Kidney (tissue), 14 donors: ENCODE measurements around the gene ADCK1. TPM values are rescaled to one million over a fixed set of nuclear protein-coding genes. Genes with fewer than 3 reads are reported as not detected.
A peak's percentile ranks its signal among the peaks of the same experiment; 100 is the strongest.

Source experiments
- DNase-seq, 5 donors: peaks; one replicate each; pipeline ENCODE4 v3.0.0-alpha.2; 2013 to 2020
- FAIRE-seq: peaks from 2 replicates; lab custom pipeline; 2012; peaks lifted over from hg19 to GRCh38; lab: Jason Lieb, UNC
- H3K27ac ChIP-seq, 2 donors: one replicate each; pipeline ENCODE4 v1.7.0; 2013; ENCODE audit warnings: low read depth in 2 of 2, low read length in 2 of 2, inconsistent platforms in 1 of 2
- H3K27me3 ChIP-seq: one replicate; pipeline ENCODE4 v1.7.1; 2013; ENCODE audit warnings: low read length, inconsistent platforms; ENCODE audit not compliant: control insufficient read depth, insufficient read depth
- H3K36me3 ChIP-seq, 3 donors: one replicate each; pipeline versions ENCODE4 v1.7.0 to v1.7.1; 2013; ENCODE audit warnings: low read length in 3 of 3, control low read depth in 1 of 3, inconsistent platforms in 1 of 3; ENCODE audit not compliant: insufficient read depth in 3 of 3, control insufficient read depth in 2 of 3
- H3K4me1 ChIP-seq, 3 donors: one replicate each; pipeline versions ENCODE4 v1.7.0 to v1.7.1; 2013; ENCODE audit warnings: low read length in 3 of 3, inconsistent platforms in 1 of 3, low read depth in 1 of 3; ENCODE audit not compliant: control insufficient read depth in 2 of 3, insufficient read depth in 2 of 3
- H3K4me3 ChIP-seq, 3 donors: one replicate each; pipeline versions ENCODE4 v1.7.0 to v1.8.1; 2013; ENCODE audit warnings: low read length in 3 of 3, control low read depth in 1 of 3, inconsistent platforms in 1 of 3
- H3K9ac ChIP-seq, 3 donors: one replicate each; pipeline versions ENCODE4 v1.7.0 to v1.7.1; 2013; ENCODE audit warnings: low read length in 3 of 3, control low read depth in 1 of 3, inconsistent platforms in 1 of 3
- H3K9me3 ChIP-seq, 3 donors: one replicate each; pipeline versions ENCODE4 v1.7.0 to v1.7.1; 2013; ENCODE audit warnings: low read length in 3 of 3, control low read depth in 1 of 3, inconsistent platforms in 1 of 3; ENCODE audit not compliant: control insufficient read depth in 2 of 3, insufficient read depth in 1 of 3
- intact Hi-C: fragments of 100-400 bp; cut with DNase I; formaldehyde crosslinking; loops from one replicate; pipeline ENCODE4 v1.11.1; 2022
- polyA plus RNA-seq: library from polyadenylated mRNA; stranded (reverse); fragments of 350-450 nt; fragmentation: Illumina TruSeq; extraction: RNeasy Lipid Tissue Mini Kit (QIAGEN cat#74804); gene quantifications from one replicate; pipeline ENCODE4 v1.2.3, GENCODE V29; 2014; ENCODE audit warnings: low read depth, low replicate concordance; ENCODE audit not compliant: insufficient read depth
- total RNA-seq: library from RNA; stranded (reverse); fragmentation: NEBNext Ultra II Directional; extraction: Animal tissue kit (Norgen Biotek cat#: 25700); gene quantifications from one replicate; pipeline ENCODE4 v1.2.1, GENCODE V29; 2021
- TF ChIP-seq, protein P1 (sequence below): IDR thresholded peaks from 3 replicates; pipeline ENCODE4 v1.5.1; 2012; ENCODE audit warnings: mild to moderate bottlenecking, moderate library complexity, borderline replicate concordance; ENCODE audit not compliant: insufficient read depth; ENCODE audit errors: extremely low read depth
- donor health status: control.
- donor health status: control.
- donor health status: control.
- donor health status: control.
- donor health status: control.
- donor health status: DM: yes; HTN: yes; CAD: no.
- donor health status: Normal renal cell carcinoma (clear cell type).

ADCK1 gene
- total and polyA plus RNA-seq, 2 donors from 2014 or later: 8.0 to 10.3 TPM

DNA sequence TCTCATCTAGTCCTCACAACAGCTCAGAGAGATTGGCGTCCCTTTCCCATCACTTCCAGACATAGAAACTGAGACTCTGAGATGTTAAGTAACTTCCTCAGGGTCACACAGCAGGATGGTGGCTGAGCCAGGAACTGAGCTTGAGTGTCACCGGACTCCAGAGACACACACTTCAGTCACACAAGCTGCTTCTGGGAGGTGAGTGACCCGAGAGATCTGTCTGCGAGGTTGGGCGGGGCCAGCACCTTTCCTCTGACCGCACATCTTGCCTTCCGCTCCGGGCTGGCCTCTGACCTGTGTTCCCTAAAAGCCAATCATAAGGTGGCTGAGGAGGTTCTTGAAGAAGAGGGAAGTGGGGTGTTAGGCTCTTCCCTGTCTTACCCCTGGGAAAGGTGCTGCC is 72.2 kb downstream of the ADCK1 start:
- intact Hi-C loops: no loop called here
- H3K4me1 ChIP-seq: no peaks in the 10 kb centered on the region
- H3K36me3 ChIP-seq: no peaks in the 10 kb centered on the region
- H3K9ac ChIP-seq: no peak overlapping the region
- no peak overlapping the region for H3K27ac ChIP-seq
- no peak for FAIRE-seq
- peaks cover 0 to 3% (median 0%) of the 10 kb centered on the region in 3 donors for H3K9me3 ChIP-seq
- H3K27me3 ChIP-seq: no peaks in the 10 kb centered on the region
- TF ChIP-seq, protein P1, sequence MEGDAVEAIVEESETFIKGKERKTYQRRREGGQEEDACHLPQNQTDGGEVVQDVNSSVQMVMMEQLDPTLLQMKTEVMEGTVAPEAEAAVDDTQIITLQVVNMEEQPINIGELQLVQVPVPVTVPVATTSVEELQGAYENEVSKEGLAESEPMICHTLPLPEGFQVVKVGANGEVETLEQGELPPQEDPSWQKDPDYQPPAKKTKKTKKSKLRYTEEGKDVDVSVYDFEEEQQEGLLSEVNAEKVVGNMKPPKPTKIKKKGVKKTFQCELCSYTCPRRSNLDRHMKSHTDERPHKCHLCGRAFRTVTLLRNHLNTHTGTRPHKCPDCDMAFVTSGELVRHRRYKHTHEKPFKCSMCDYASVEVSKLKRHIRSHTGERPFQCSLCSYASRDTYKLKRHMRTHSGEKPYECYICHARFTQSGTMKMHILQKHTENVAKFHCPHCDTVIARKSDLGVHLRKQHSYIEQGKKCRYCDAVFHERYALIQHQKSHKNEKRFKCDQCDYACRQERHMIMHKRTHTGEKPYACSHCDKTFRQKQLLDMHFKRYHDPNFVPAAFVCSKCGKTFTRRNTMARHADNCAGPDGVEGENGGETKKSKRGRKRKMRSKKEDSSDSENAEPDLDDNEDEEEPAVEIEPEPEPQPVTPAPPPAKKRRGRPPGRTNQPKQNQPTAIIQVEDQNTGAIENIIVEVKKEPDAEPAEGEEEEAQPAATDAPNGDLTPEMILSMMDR: no peak
- no peak overlapping the region for H3K4me3 ChIP-seq
- DNase-seq: no peak

DNA sequence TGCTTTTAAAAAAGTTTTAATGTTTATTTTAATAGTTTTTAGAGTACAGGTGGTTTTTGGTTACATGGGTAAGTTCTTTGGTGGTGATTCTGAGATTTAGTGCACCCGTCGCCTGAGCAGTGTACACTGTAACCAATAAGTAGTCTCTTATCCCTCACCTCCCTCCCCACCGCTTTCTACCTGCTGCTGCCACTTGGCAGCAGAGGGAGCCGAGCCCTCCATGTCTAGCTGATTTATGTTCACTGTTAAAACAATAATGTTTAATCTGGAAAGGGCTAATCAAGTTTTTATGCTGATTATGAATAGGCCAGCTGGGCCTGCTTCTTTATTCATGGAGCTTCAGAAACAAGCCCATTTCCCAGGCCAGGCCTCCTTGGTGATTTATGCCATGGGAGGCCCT is 73.1 kb downstream of the ADCK1 start:
- FAIRE-seq: no peak

DNA sequence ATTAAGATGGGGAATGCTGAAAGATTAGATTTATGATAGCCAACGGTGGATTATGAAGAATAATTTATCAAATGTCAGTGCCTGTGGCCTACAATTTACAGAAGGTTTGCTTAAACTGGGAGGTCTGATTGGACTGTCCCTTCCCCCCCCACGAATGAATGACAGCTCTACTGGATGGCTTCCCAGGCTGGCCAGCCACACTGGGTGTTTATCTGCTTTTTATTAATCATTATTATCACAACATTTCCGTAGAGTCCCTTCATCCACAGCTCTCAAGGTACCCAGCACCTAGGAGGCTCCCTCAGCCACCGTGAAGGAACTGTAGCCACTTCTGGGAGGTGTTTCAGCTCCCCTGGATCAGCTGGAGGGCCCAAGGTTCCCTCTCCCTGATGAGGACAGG is 78.9 kb downstream of the ADCK1 start:
- H3K27ac ChIP-seq: no peak overlapping the region
- H3K4me3 ChIP-seq: no peak overlapping the region
- TF ChIP-seq, protein P1: no peak
- no peak for DNase-seq
- H3K36me3 ChIP-seq: no peaks in the 10 kb centered on the region
- peaks cover 0 to 3% (median 0%) of the 10 kb centered on the region in 3 donors for H3K9me3 ChIP-seq
- no peaks in the 10 kb centered on the region for H3K27me3 ChIP-seq
- FAIRE-seq: no peak
- H3K4me1 ChIP-seq: no peaks in the 10 kb centered on the region
- no peak overlapping the region for H3K9ac ChIP-seq
- intact Hi-C loops: no loop called here

More for the DNA sequence above, 73.1 kb downstream of the ADCK1 start:
- no peak overlapping the region for H3K4me3 ChIP-seq
- no peaks in the 10 kb centered on the region for H3K4me1 ChIP-seq
- no peak overlapping the region for H3K27ac ChIP-seq
- TF ChIP-seq, protein P1: no peak
- DNase-seq: peak in 1 of 5 donors; percentile 34
- H3K36me3 ChIP-seq: no peaks in the 10 kb centered on the region
- H3K27me3 ChIP-seq: no peaks in the 10 kb centered on the region
- intact Hi-C loops: no loop called here
- no peak overlapping the region for H3K9ac ChIP-seq
- peaks cover 0 to 3% (median 0%) of the 10 kb centered on the region in 3 donors for H3K9me3 ChIP-seq

DNA sequence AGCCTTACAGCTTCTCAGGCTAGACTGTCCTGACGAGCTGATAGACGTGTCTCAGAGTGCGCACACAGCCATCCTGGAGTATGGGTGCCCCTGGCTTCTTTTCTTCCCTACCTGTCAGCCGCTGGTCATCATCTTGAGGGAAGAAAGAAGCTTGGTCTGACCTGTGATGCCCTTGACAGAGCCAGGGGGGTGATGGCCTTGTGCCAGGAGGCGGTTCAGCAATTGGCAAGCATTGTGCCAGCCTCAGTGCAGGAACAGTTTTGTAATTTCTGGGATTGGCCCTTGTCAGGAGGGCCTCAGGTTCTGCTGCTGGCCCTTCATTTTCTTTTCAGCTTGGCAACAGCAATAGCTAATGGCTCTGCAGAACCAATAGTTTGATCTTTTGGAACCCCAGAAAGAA is 80.1 kb downstream of the ADCK1 start:
- H3K36me3 ChIP-seq: no peaks in the 10 kb centered on the region
- intact Hi-C loops: no loop called here

More for the DNA sequence above, 80.1 kb downstream of the ADCK1 start:
- Histone ChIP-seq H3K9me3 (peaks cover 0 to 3% (median 0%) of the 10 kb centered on the region in 3 donors), H3K4me1 (no peaks in the 10 kb centered on the region), H3K27me3 (no peaks in the 10 kb centered on the region), H3K27ac (no peak overlapping the region), H3K9ac (no peak overlapping the region), H3K4me3 (no peak overlapping the region)
- FAIRE-seq (no peak), DNase-seq (no peak)
- TF ChIP-seq, protein P1: no peak
